GM19240 (cell line): ENCODE results near the gene NR1D1.
A peak's percentile ranks its signal among the peaks of the same experiment; 100 is the strongest.

ENCODE experiments used
- DNase-seq: peaks from one replicate; pipeline ENCODE4 v3.0.0; 2011; ENCODE audit warnings: low spot score; ENCODE audit not compliant: insufficient read length

The NR1D1 gene

GRCh38 chr17:40097931-40098845, 2.2 kb downstream of the NR1D1 start:
- no peak for DNase-seq

DNA sequence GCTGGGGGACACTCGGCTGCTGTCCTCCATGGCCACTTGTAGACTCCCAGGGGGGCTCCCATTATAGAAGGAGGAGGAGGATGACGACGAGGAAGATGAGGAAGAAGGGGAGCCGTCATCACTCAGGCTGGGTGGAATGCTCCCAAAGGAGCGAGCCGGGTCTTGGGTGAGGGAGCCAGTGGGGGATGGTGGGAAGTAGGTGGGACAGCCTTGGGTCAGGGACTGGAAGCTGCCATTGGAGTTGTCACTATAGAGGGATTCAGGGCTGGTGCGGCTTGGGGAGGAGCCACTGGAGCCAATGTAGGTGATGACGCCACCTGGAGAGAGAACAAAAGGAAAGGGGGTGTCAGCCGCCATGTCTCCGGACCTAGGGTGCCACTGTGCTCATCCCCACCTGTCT, 3.3 kb downstream of the NR1D1 start:
- no peak for DNase-seq

DNA sequence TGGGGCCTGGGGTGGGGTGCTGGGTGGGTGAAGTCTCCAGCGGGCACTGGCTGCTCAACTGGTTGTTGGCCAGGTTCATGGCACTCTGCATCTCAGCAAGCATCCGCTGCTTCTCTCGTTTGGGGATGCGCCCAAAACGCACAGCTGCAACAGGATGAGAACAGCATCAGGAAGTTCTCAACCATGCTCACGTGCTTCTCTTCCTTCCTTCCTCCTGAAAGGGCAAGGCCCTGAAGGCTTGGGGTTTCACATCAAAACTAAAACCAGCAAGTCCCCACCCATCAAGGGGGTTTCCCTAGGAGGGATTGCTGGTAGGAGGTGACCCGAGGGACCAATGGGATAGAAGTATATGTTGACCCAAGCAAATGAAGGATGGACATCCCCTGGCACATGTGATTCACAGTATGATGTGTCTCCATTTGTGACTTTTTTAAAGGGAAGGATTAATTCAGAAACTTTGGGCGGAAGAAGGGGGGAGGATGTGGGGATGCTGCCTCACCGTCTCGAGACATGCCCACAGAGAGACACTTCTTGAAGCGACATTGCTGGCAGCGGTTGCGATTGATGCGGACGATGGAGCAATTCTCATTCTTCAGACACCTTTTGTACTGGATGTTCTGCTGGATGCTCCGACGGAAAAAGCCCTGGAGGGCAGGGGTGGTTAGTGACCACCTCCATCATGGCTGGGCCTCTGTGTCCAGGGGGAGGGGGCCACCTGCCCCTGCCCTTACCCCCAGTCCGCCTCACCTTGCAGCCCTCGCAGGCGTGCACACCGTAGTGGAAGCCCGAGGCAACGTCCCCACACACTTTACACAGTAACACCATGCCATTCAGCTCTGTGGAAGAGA, 4.2 kb downstream of the NR1D1 start:
- peak; percentile 98 for DNase-seq

DNA sequence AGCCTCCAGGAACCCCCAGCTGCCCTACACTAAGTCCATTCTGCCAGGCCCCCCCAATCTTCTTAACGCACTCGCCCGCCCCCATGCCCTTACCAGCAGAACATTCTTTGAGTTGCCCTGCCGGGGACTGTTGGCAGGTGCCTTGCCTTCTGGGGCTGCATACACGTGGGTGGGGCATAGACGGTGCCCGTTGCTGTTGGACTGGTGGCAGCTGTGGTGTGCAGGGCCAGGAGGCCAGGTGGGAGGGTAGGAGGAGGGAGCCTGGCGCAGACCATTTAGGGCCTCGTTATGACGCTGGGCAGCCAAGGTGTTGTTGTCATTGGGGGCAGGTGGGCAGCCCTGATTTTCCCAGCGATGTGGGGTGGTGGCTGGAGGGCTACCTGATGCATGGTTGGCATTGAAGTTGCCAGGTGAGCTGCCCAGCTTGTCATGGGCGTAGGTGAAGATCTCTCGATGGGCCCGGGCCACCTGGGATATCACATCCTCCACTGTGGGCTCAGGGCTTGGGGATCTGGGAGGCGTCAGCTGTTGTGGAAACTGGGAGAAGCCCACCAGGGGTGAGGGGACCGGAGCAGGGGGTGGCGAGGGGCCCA, 4.9 kb downstream of the NR1D1 start:
- no peak for DNase-seq

DNA sequence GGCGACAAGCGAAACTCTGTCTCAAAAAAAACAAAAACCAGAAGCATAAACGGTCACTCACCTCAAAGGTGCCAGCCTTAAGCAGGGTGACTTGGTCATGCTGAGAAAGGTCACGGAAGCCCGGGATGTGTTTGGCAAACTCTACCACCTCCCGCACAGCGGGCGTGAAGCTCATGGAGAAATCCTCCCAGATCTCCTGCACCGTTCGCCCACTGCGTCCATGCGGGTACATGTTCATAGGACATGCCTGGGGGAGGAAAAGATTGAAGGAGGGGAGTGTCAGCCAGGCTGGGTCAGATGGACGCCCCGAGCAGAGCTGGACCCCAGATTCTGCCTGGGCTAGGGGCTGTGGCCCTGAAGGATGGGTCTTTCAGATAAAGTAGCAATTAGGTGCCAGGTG, 5.5 kb downstream of the NR1D1 start:
- DNase-seq, result no peak

- no peak for DNase-seq
Observed at GRCh38 chr17:40093580-40094201, 6.7 kb downstream of the NR1D1 start.

DNA sequence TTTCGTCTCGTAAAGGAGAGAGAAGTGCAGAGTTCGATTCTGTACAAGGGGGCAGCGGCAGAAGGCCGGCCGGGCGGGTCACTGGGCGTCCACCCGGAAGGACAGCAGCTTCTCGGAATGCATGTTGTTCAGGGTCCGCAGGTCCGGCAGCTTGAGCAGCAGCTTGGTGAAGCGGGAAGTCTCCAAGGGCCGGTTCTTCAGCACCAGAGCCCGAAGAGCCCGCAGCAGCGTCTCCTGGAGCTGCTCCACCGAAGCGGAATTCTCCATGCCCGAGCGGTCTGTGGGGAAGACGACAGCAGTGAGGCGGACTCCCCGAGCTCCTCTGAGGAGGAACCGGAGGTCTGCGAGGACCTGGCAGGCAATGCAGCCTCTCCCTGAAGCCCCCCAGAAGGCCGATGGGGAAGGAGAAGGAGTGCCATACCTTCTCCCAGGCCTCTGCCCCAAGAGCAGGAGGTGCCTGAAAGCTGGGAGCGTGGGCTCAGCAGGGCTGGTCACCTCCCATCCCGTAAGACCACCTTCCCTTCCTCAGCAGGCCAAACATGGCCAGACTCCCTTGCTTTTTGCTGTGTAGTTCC, 7.3 kb downstream of the NR1D1 start:
- no peak for DNase-seq

- DNase-seq, result no peak
Observed at GRCh38 chr17:40092581-40092980, 7.8 kb downstream of the NR1D1 start.

DNA sequence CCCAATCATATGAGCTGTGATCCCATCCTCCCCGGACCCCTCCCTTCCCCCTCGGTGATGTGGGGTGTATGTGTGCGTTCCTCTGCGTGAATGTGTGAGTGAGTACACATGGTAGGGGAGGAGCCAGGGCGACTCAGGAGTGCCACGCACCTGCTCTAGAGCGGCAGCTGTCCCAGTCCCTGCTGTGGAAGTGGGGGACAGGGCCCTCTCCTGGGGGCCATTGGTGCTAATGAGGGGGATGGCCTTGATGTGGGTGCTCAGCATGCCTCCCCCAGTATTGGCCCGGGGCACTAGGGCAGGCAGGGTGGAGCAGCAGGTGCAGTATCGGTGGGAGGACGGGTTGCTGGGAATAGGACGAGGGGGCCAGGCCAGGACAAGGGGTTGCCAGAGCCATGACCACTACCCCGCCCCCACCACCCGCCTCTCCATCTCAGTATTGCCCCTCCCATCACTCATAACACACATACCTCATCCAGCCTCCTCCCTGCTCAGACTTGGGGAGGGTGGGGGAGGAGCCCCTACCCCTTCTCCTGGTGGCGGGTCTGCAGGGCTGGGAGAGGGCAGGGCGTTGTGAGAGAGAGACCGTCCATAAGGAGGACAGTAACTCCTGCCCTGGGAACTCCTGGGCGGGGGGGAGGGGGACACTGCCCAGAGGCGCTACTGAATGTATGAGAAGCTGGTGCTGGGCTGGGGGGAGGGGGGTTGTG, 8.5 kb downstream of the NR1D1 start:
- no peak for DNase-seq

- no peak for DNase-seq
Observed at GRCh38 chr17:40090237-40091119, 9.9 kb downstream of the NR1D1 start.

DNA sequence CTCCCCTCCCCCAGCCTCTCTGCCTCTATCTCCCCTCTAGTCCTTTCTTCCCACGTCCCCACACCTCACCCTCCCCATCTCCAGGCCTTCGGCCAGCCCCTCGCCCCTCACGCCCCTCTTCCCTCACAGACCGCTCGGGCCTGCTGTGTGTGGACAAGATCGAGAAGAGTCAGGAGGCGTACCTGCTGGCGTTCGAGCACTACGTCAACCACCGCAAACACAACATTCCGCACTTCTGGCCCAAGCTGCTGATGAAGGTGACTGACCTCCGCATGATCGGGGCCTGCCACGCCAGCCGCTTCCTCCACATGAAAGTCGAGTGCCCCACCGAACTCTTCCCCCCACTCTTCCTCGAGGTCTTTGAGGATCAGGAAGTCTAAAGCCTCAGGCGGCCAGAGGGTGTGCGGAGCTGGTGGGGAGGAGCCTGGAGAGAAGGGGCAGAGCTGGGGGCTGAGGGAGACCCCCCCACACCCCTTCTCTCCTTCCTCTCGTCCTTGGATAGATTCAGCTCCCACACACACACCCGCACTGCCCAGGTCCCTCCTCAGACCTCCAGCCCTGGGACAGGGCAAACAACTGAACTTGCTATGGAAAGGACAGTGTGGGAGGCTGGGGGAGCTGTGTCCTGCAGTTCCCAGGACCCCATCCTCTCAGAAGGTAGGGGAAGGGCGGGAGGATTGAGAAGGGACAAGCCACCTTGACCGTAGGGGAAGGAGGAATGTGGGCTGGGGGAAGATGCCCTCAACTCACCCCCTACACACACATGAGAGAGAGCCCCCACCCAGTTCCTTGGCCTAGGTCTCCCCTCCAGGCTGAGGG, 11.1 kb downstream of the NR1D1 start:
- no peak for DNase-seq

- DNase-seq, result no peak
Observed at GRCh38 chr17:40087903-40088718, 12.3 kb downstream of the NR1D1 start.

DNA sequence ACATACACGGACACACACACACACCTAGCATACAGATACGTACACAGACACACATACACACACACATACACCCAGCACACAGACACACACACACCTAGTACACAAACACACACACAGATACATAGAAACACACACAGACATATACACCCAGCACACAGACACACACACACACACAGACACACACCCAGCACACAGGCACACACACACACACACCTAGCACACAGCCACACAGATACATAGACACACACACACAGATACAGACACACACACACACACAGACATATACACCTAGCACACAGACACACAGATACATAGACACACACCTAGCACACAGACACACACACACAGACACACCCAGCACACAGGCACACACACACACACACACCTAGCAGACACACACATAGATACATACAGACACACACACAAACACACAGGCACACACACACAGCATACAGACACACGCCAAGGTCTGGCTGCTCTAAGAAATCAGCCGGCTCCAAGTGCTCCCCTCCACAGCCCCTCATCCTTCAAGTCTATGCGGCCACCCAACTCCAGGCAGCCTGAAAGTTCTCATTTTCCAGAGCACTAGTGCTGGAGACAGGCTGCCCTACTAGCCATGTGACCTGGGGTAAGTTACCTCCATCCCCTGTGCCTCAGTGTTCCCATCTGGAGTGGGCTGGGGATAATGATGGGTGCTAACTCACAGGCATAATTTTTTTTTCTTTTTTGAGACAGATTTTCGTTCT, 13.2 kb downstream of the NR1D1 start:
- no peak for DNase-seq

DNA sequence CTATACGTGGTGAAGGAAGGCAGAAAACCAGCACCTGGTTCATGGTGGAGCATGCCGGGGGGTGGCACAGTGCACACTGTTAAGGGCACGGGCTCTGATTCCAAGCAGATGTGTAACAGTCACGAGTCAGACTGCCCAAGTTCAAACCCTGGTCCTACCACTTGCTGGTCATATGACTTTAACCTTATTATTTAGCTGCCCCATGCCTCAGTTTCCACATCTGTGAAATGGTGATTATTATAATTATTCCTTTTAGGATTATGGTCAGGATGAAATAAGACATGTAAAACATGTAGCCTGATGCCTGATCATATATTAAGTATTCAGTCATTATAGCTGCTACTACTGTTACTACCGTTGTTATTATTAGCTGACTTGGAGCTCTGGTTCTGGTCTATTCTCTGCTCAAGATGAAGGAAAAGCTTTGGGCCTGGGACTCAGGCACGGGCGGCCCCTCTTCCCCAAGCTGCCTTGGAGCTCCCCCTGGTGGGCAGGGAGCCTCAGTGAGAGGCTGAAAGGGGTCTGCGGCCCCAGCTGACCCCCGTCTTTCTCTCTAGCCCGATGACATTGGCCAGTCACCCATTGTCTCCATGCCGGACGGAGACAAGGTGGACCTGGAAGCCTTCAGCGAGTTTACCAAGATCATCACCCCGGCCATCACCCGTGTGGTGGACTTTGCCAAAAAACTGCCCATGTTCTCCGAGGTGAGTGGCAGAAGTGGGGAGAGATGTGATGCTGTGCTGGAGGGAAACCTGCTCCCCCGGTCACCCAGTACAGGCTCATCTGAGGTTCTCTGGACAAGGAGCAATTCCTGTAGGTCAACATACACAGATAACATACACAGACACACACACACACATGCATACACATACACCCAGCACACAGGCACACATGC, 14.0 kb downstream of the NR1D1 start:
- DNase-seq, result peak; percentile 76

DNA sequence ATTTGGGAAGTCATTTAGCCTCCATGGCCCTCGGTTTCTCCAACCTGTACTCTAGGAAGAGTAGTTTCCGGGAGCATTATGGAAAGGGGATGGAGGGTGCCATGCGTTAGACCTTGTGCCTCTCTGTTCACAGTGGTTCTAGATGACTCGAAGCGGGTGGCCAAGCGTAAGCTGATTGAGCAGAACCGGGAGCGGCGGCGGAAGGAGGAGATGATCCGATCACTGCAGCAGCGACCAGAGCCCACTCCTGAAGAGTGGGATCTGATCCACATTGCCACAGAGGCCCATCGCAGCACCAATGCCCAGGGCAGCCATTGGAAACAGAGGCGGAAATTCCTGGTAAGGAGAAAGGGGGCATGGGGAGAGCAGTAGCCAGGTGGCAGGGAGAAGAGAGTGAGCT, 15.9 kb downstream of the NR1D1 start:
- no peak for DNase-seq

GRCh38 chr17:40079545-40079944, 20.8 kb downstream of the NR1D1 start:
- DNase-seq, result no peak
